T-helper 2 cell treated with Interferon-gamma antibody and Interleukin-4, amounts not matched to agents 100 ng/mL and 5 ng/mL, for 36 hours (primary cell): ENCODE measurements around the gene AMZ2. TPM values are rescaled to one million over a fixed set of nuclear protein-coding genes. Genes with fewer than 3 reads are reported as not detected.
"Not testable (repeated sequence)": the region's sequence is repeated elsewhere in the genome, so short reads cannot be mapped to it uniquely, and the experiment has no call there.

Source experiments
- intact Hi-C: fragments of 100-400 bp; cut with micrococcal nuclease; formaldehyde crosslinking; loops from one replicate; pipeline ENCODE4 v1.15.1; 2023
- total RNA-seq: library from RNA; stranded (reverse); gene quantifications from 2 replicates; pipeline ENCODE4 v1.2.3, GENCODE V29; 2022

Gene AMZ2
- total RNA-seq, 1 donor from 2014 or later: 79.7 TPM

DNA sequence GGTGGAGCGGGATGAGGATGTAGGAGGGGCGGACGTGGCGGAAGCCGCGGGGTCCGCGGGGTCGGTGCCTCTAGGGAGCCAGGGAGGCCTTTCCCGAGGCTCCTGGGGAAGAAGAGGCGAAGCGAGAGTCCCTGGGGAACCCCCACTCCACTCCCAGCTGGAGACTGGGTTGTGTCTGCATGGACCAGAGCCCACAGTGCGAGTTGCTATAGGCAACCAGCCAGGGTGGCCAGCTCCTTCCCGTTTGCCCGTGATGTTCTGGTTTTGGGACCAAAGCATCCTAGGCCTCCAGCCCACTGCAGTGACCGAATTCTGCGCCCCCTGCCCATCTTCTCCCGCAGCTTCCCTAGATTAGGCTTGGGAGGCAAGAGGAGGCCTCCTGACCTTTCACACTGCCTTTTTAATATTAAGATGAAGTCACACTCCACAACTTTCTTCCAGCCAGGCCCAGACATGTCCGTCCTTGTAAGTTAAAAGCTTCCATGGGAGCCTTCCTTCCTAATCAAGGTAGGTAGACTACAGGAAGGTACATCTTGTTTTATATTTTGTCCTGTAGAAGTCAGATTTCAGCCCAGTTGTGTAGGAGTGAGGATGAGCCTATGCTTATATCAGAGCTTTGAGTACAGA is 469 bp downstream of the AMZ2 start:
- intact Hi-C loops: loop anchor here (1.0 to 5.0 kb wide), 4 partner anchors 42 to 264 kb away; partner anchors contain the start of genes ARSG, PRKAR1A and SLC16A6

DNA sequence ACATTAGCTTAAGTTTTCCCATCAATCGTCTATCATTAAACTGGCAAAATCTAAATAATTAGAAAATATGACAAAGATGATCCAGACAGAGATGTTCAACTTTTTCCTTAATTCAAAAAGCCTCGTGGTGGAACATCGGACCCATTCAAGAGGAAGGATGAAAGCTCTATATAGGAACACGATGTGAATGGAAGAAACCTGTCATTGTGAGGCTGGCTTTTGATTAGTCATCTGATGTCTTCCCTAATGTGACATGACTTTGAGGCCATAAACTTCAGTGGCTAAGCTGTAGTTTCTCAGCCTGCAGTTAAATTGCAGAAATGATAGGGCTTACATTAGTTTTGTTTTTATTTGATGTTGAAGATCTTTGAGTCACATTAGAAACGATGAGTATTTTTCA is 1.0 kb downstream of the AMZ2 start:
- intact Hi-C loops: loop anchor here (1.0 to 5.0 kb wide), 4 partner anchors 42 to 263 kb away; partner anchors contain the start of genes ARSG, PRKAR1A and SLC16A6

DNA sequence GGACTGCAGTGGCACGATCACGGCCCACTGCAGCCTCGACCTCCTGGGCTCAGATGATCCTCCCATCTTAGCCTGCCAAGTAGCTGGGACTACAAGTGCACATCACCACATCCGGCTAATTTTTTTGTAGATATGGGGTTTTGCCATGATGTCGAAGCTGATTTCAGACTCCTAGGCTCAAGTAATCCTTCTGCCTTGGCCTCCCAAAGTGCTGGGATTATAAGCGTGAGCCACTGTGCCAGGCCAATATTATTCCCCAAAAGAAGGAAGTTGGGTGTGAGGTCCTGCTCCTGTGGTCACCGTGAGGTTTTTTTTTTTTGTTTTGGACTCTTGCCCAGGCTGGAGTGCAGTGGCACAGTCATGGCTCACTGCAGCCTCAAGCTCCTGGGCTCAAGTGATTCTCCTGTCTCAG is 1.5 kb downstream of the AMZ2 start:
- intact Hi-C loops: loop anchor here (2.0 to 5.0 kb wide), 3 partner anchors 41 to 263 kb away; partner anchors contain the start of genes ARSG, PRKAR1A and SLC16A6

DNA sequence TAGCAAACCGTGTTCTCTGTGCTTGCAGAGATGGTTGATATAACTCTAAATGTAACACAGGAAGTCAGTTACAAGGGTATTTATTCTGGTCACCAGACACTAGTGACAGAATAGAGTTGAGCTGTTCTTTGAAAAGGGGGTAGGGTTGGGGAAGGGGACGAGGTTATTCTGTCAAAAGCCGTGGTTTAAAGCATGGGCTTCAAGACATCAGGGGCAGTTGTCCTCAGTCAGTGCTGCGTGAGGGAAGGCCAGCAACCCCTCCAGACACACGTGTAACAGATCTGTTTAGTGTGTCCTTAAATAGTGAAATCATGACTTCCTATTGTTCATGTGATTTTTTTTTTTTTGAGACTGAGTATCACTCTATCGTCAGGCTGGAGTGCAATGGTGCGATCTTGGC is 5.6 kb downstream of the AMZ2 start:
- intact Hi-C loops: not testable (repeated sequence)

DNA sequence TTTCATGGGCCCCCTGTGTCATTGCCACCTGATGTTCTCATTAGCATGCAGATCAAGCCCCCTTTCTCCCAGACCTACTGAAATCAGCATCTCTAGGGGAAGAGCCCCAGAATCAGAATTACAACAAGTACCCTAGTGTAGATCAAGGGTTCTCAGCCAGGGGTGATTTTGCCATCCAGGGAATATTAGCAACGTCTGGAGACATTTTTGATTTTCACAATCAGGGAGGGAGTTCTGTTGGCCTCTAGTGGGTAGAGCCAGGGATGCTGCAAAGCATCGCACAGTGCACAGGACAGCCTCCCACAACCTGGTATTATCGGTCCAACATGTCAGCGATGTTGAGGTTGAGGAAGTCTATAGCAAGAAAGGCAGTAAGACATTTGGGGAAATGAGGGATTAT is 7.3 kb downstream of the AMZ2 start:
- intact Hi-C loops: no loop called here

DNA sequence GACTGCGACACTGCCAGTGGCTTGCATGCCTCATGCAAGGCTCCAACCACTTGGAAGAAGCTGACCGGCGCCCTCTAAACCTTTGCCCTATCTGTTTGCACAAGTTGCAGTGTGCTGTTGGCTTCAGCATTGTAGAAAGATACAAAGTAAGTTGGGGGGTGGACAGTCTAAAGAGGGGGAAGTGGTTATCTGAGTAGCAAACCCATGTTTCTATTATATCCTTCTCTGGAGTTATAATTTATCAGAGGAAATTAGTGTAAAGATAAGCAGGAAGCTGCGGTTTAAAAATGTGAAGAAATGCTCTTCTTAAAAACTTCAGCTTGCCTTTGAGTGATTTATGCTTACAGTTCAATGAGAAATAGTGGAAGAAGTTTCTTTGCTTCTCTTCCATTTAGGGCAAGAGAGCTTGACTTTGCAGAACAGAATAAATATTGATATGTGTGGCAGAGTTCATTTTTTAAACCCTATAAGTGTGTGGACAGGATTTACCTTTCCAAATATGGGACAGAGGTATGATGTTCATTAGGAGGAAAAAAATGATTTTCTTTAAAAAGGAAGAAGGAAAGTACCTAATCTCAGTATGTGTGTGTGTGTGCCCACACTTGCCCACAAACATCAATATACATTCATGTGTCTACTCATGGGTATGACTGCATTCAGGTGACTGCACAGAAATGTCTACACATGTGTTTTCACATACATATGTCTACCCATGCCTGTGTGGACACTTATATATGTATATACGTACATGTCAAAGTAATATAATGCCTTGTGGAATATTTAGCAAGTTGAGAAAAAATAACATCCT is 8.1 kb downstream of the AMZ2 start:
- intact Hi-C loops: no loop called here

DNA sequence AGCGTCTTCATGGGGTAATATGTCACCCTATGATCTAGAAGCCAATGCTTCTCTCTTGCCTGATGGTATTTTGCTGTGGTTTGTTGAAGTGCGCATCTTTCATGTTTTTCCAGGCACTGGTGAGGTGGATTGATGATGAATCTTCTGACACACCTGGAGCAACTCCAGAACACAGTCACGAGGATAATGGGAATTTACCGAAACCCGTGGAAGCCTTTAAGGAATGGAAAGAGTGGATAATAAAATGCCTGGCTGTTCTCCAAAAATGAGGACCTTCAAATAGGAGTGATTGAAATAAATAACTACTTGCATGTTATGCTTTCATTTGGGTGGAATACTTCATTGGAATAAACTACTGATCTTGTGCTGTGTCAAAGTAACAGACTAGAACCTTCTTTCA is 8.9 kb downstream of the AMZ2 start:
- intact Hi-C loops: not testable (repeated sequence)

DNA sequence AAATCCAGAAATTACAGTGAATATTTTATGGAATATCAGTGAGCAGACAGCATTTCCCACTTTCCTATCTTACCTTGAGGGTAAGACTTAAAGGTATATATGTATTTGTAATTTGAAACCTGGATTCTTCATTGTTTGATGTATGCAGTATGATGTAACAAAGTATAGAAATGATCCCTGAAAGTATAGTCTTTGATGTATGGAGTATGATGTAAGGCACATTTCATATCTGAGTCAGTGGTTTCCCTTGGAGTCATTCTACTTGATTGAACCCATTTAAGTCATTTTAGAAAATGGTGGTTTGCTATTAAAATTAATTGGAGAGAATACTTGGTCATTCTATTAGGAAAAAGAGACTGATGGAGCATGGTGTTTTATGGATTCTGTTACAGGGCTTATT is 10.1 kb downstream of the AMZ2 start:
- intact Hi-C loops: no loop called here

DNA sequence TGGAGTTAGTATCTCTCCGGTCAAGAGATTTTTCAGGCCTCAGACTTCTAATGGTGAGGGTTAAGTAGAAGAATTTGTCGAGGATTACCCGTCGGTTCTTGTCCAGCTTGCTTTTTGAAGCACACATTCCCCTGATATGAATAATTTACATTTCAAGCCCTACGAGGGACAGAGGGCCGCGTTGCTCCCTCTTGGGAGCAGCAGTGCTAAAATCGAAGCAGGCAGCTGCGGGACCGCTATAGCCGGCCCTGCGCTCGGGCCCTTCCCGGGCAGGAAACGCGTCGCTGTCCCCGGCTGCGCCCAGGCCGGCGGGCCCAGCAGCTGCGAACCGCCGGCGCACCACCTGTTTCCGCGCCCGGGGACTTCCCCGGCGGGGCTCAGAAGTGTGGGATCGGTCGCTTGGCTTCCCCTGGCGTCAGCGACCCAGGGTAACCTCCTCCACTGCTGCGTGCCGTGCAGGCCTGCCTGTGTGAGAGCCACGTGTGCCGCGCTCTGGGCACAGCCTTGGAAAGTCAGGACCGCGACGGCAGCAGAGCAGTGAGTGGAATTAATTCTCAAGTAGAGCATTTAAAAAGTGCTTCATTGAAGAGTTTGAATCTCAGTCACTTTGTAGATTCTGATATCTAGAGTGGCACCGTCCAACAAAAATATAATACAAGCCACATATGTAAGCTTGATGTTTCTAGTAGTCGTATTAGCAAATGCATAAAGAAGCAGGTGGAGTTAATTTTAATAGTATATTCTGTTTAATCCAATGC is 11.2 kb downstream of the AMZ2 start:
- intact Hi-C loops: not testable (repeated sequence)

DNA sequence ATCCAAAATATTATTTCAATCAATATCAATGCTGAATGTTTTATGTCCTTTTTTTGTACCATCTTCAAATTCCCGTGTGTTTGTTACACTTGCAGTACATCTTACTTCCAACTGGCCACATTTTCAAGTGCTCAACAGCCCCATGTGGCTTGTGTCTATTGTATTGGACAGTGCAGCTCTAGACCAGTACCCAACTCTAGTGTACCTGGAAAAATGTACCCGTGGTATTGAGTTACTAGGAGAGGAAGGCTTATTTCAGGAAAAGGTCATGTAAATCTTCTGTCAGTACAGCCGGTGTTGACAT is 11.8 kb downstream of the AMZ2 start:
- intact Hi-C loops: not testable (repeated sequence)

DNA sequence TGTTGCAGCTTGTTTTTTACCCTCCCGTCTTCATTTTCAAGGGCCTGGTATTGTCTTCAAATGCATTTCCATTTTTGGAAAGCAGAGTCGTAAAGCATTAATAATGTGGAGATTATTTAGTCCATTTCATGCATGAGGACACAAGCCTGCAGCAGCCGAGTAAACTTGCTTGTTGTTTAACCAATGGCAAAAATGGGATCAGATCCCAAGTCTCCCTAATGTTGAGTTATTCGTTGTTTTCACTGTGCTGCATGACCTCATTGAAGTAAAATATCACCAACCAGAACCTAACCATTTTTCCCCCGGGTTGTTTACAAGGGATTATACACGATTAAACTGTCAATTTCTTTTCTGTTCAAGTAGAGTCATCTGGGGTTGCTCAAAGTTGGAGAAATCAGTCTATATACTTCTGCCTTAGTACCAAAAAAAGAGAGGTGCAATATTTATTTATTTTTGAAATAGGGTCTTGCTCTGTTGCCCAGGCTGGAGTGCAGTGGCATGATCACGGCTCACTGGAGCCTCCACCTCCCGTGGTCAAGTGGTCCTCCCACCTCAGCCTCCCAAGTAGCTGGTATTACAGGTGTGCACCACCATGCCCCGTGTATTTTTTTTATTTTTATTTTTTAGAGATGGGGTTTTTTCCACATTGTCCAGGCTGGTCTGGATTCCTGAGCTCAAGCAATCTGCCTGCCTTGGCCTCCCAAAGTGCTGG is 12.4 kb downstream of the AMZ2 start:
- intact Hi-C loops: no loop called here

DNA sequence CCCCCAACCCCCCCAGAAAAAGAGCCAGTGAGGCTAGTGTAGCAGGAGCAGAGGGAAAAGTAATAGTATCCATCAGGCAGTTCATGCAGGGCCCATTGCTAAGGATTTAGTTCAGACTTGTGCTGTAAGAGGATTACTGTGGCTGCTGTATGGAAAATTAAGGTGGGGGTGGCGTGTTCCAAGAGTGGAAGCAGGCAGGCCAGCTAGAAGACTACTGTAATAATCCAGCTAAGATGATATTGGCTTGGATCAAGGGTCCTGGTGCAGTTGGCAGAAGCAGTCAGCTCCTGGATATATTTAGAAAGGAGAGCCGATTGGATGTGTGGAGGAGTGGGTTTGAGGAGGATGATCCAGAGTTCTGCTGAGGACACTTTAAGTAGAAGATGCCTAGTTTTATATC is 14.6 kb downstream of the AMZ2 start:
- intact Hi-C loops: loop anchor here (2.0 kb wide), 1 partner anchor 28 kb away; the partner anchor contains the start of genes ARSG and SLC16A6

DNA sequence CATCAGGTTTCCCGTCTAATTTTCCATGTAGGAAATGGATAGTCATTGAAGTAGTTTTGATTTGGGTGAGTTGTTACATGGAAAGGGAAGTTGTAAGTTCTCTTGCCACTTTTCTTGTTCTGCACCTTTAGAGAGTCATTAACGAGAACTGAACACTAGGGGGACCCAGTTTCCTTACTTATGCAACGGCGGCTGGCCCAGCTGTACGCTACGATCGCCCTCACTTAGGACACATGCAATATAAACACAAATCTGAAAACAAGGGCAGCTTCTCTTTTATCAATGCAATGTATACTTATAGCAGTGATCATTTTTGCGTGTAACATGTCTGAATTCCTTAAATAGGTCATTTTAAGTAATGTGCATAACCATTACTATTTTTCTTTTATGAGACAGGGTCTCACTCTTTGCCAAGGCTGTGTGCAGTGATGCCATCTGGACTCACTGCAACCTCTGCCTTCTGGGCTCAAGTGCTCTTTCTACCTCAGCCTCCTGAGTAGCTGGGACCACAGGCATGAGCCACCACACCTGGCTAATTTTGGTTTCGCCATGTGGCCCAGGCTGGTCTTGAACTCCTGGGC is 15.3 kb downstream of the AMZ2 start:
- intact Hi-C loops: loop anchor here (1.0 to 2.0 kb wide), 5 partner anchors 28 to 200 kb away; partner anchors contain the start of genes ARSG and SLC16A6

DNA sequence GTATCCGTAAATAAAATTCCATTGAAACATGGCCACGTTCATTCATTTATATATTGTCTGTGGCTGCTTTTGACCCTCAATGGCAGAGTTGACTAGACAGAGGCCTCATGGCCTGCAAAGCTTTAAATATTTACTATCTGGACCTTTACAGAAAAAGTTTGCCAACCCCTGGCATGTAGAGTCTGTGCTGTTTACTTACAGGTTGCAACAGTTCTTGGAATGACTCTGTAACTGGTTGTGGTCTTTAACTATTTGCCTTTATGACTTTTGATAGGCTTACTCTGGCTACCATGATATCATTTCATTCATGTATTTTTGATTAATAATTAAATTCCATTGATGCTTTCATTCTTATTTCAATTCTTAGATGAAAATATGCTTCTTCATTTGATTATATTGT is 18.0 kb downstream of the AMZ2 start:
- intact Hi-C loops: not testable (repeated sequence)

DNA sequence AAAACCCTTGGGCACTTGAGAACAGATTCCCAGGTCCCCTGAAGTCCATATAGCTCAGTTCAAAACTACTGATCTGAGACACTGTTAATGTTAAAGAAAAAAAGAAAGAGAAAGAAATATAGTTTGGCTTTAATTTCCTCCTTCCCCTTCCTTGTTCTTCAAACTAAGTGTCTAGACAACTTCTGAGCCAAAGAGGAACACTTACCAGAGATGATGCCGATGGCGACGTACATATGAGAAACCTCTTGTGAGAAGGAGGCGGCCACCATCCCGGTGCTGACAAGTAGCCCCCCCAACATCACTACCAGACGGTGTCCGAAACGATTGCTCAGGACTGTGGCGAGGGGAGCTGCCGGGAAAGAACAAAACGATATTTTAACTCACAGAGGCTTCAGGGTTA is 25.9 kb downstream of the AMZ2 start:
- intact Hi-C loops: no loop called here

DNA sequence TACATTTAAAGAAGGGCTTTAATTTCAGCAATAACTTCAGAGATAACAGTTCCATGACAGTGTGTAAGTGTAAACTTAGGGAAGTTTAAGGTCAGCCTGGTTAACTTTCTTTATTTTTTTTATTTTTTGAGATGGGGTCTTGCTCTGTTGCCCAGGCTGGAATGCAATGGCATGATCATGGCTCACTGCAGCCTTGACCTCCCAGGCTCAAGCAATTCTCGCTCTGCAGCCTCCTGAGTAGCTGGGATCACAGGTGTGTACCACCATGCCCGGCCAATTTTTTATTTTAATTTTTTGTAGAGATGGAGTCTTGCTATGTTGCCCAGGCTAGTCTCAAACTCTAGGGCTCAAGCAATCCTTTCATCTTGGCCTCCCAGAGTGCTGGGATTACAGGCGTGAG is 28.5 kb downstream of the AMZ2 start:
- intact Hi-C loops: not testable (repeated sequence)

DNA sequence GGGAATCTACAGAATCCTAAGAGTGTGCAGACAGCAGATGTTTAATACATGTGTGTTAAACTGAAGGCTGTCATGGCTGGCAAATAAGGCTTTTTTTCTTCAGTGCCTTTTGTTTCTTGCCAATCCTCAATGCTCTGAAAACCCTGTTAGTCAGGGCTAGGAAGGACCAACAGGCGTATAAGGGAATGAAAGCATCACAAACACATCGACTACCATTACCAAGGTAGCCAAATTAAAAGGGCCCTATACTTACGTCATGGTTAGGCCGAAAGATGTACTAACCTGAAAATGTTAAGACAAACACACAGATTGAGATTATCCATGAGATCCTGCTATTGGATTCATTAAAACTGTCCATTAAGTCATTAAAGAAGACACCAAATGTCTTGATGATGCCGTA is 30.0 kb downstream of the AMZ2 start:
- intact Hi-C loops: no loop called here

DNA sequence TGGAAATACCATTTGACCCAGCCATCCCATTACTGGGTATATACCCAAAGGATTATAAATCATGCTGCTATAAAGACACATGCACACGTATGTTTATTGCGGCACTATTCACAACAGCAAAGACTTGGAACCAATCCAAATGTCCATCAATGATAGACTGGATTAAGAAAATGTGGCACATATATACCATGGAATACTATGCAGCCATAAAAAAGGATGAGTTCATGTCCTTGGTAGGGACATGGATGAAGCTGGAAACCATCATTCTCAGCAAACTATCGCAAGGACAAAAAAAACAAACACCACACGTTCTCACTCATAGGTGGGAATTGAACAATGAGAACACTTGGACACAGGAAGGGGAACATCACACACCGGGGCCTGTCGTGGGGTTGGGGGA is 34.1 kb downstream of the AMZ2 start:
- intact Hi-C loops: not testable (repeated sequence)

DNA sequence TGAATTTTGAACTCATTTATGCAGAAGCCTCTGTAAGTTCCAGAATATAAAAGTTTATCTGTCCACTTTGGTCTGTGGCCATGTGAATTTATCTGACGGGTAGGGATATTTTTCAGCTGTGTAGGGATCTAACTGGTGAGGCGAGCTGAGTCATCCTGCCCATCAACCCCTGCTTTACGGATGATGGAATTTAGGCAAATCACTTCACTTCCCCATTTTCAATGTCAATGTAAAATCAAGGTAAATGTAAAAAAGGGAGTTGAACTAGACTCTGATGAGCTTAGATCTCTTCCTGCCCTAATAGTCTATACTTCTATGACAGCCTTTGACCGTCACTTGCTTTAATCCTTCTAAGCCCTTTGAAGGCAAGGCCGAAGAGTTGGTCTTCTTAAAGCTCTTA is 40.5 kb downstream of the AMZ2 start:
- intact Hi-C loops: no loop called here

DNA sequence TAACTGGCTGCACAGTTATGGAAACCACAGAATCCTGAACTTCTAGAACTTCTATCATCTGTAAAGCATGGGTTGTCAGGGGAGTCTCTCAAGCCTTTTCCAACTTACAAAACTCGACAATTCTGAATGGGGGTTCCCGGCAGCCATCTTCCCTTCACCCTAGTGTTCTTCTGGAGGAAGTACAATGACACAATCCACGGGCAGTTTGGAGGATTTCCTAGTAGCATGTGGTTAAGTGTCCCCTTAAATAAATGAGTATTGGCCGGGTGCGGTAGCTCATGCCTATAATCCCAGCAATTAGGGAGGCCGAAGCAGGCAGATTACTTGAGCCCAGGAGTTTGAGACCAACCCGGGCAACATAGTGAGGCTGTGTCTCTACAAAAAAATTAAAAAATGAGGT is 41.0 kb downstream of the AMZ2 start:
- intact Hi-C loops: no loop called here

DNA sequence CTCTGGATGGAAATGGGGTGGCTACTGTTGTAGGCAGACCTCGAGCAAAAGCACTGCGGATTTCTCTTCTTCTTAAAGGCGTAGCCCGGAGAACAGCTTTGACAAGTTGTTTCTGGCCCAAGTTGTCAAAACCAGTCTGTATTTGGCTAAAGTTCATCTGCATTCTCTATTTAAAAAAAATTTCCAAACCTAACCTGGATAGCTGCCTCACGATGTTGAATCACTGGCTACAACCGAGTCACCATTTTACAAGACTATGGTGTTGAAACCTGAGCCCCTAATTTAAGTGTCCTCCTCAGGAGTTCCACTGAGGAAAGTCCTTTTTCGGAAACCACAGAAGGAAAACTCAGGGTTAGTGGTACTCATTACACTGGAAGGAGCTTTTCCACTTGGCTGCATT is 41.6 kb downstream of the AMZ2 start:
- intact Hi-C loops: no loop called here
